Stimulated activated CD8-positive, alpha-beta memory T cell treated with anti-CD3 and anti-CD28 coated beads, Interleukin-4, amount 100 ng/mL, for 1 hour (primary cell): ENCODE results near the gene TNFSF11.
"Not testable (repeated sequence)": the region's sequence is repeated elsewhere in the genome, so short reads cannot be mapped to it uniquely, and the experiment has no call there.

ENCODE experiments used
- DNase-seq, 2 donors: peaks; one replicate each; pipeline ENCODE4 v3.0.0-alpha.2; 2020; ENCODE audit warnings: low read depth in 2 of 2, low spot score in 1 of 2

Gene TNFSF11

GRCh38 chr13:42560320-42560719 is 13.6 kb upstream of the TNFSF11 start:
- DNase-seq, result not testable (repeated sequence)

GRCh38 chr13:42561752-42562467 is 12.0 kb upstream of the TNFSF11 start:
- no peak for DNase-seq

GRCh38 chr13:42567906-42568305 is 6.0 kb upstream of the TNFSF11 start:
- DNase-seq, result no peak

GRCh38 chr13:42569576-42570344 is 4.2 kb upstream of the TNFSF11 start:
- DNase-seq, result no peak

- DNase-seq, result no peak
Observed at GRCh38 chr13:42571895-42572294, 2.1 kb upstream of the TNFSF11 start.

- DNase-seq, result peak in 1 of 2 donors; percentile 26
Observed at GRCh38 chr13:42574435-42575311, 721 bp downstream of the TNFSF11 start.

- no peak for DNase-seq
Observed at GRCh38 chr13:42575938-42576337, 2.0 kb downstream of the TNFSF11 start.

- DNase-seq, result no peak
Observed at GRCh38 chr13:42577538-42577937, 3.6 kb downstream of the TNFSF11 start.

- no peak for DNase-seq
Observed at GRCh38 chr13:42580644-42581043, 6.7 kb downstream of the TNFSF11 start.

GRCh38 chr13:42581427-42581826 is 7.5 kb downstream of the TNFSF11 start:
- no peak for DNase-seq

- no peak for DNase-seq
Observed at GRCh38 chr13:42591602-42592001, 17.6 kb downstream of the TNFSF11 start.

GRCh38 chr13:42592915-42593900 is 19.3 kb downstream of the TNFSF11 start:
- no peak for DNase-seq

GRCh38 chr13:42594481-42595252 is 20.7 kb downstream of the TNFSF11 start:
- DNase-seq, result no peak

- no peak for DNase-seq
Observed at GRCh38 chr13:42595253-42595571, 21.3 kb downstream of the TNFSF11 start.

- DNase-seq, result no peak
Observed at GRCh38 chr13:42597505-42597904, 23.6 kb downstream of the TNFSF11 start.

- DNase-seq, result no peak
Observed at GRCh38 chr13:42600943-42601342, 27.0 kb downstream of the TNFSF11 start.

- DNase-seq, result no peak
Observed at GRCh38 chr13:42602906-42603305, 29.0 kb downstream of the TNFSF11 start.

- DNase-seq, result no peak
Observed at GRCh38 chr13:42603571-42603970, 29.6 kb downstream of the TNFSF11 start.

- no peak for DNase-seq
Observed at GRCh38 chr13:42607546-42607945, 33.6 kb downstream of the TNFSF11 start.

- no peak for DNase-seq
Observed at GRCh38 chr13:42610649-42611048, 36.7 kb downstream of the TNFSF11 start.
